ENCODE results near the gene PFN1.

- peak; percentile 54 to 63 for TF ChIP-seq POLR2AphosphoS5 (IDR thresholded peaks at IDR 0.05; ENCODE audit: insufficient read depth in 1 of 2, low read depth in 1 of 2)
- TF ChIP-seq POLR2A (IDR thresholded peaks at IDR 0.05): no peak
Measured at GRCh38 chr17:4908711-4909496, 39.4 kb downstream of the PFN1 start.
